SK-N-SH (cell line): Measurements from ENCODE around the gene PHIP. TPM values are rescaled to one million over a fixed set of nuclear protein-coding genes. Genes with fewer than 3 reads are reported as not detected.

Experiments used
- CTCF ChIA-PET: fragments of 300-600, 350-600 bp; formaldehyde crosslinking; extraction: SDS; loops from one replicate; lab custom pipeline; 2021; lab: Yijun Ruan, JAX
- POLR2A ChIA-PET: fragments of 350-600 bp; sonication (Branson Sonifier 250); formaldehyde crosslinking; extraction: SDS; loops from one replicate; lab custom pipeline; 2020; ENCODE audit warnings: antibody characterized with exemption, inconsistent platforms; lab: Yijun Ruan, JAX
- DNase-seq: peaks from one replicate; pipeline ENCODE4 v3.0.0; 2012
- H2AFZ ChIP-seq: fragments of 200-600 bp; sonication (generic); 2 replicates; pipeline ENCODE4 v1.8.1; 2016; ENCODE audit warnings: antibody characterized with exemption, mild to moderate bottlenecking, low read depth
- H3F3A ChIP-seq: fragments of 200-600 bp; sonication (generic); replicated peaks from 2 replicates; pipeline ENCODE3; 2016; ENCODE audit warnings: antibody characterized with exemption, mild to moderate bottlenecking; ENCODE audit not compliant: insufficient read depth
- H3K27ac ChIP-seq, 2 experiments: fragments of 200-500 bp in 1 of 2; fragments of 200-600 bp in 1 of 2; sonication (Bioruptor generic) in 1 of 2; sonication (generic), shearing (Covaris generic) in 1 of 2; 2 replicates each; pipeline versions ENCODE4 v1.5.1 to v1.6.1; 2014 to 2016; ENCODE audit warnings: low read depth in 2 of 2, inconsistent platforms in 1 of 2, low read length in 1 of 2, mild to moderate bottlenecking in 1 of 2, mixed read lengths in 1 of 2
- H3K27me3 ChIP-seq: fragments of 200-600 bp; sonication (generic), shearing (Covaris generic); 2 replicates; pipeline ENCODE4 v1.6.1; 2016; ENCODE audit warnings: mixed run types; ENCODE audit not compliant: insufficient read depth
- H3K36me3 ChIP-seq, 2 experiments: fragments of 200-500 bp in 1 of 2; fragments of 200-600 bp in 1 of 2; sonication (Bioruptor generic) in 1 of 2; sonication (generic) in 1 of 2; replicated peaks in 1 of 2; 2 replicates each; pipeline versions ENCODE3 to v1.5.1; 2014 to 2016; ENCODE audit warnings: low read length in 1 of 2, mild to moderate bottlenecking in 1 of 2; ENCODE audit not compliant: insufficient read depth in 2 of 2, control insufficient read depth in 1 of 2
- H3K4me1 ChIP-seq, 2 experiments: fragments of 200-500 bp in 1 of 2; fragments of 200-600 bp in 1 of 2; sonication (Bioruptor generic) in 1 of 2; sonication (generic), shearing (Covaris generic) in 1 of 2; 2 replicates each; pipeline versions ENCODE4 v1.5.1 to v1.6.1; 2014 to 2016; ENCODE audit warnings: low read depth in 1 of 2, low read length in 1 of 2, mixed run types in 1 of 2; ENCODE audit not compliant: insufficient read depth in 2 of 2, control insufficient read depth in 1 of 2
- H3K4me2 ChIP-seq: fragments of 200-600 bp; sonication (generic), shearing (Covaris generic); 2 replicates; pipeline ENCODE4 v1.6.1; 2017; ENCODE audit warnings: mixed run types
- H3K4me3 ChIP-seq, 2 experiments: fragments of 200-500 bp in 1 of 2; fragments of 200-600 bp in 1 of 2; sonication (Bioruptor generic) in 1 of 2; sonication (generic), shearing (Covaris generic) in 1 of 2; 2 replicates each; pipeline versions ENCODE4 v1.5.1 to v1.8.1; 2014 to 2016; ENCODE audit warnings: low read depth in 2 of 2, inconsistent platforms in 1 of 2, low read length in 1 of 2, mild to moderate bottlenecking in 1 of 2, mixed read lengths in 1 of 2, moderate library complexity in 1 of 2
- H3K79me2 ChIP-seq: fragments of 200-600 bp; sonication (generic); 2 replicates; pipeline ENCODE4 v1.8.1; 2017; ENCODE audit warnings: mild to moderate bottlenecking; ENCODE audit not compliant: insufficient read depth
- H3K9ac ChIP-seq: fragments of 200-600 bp; sonication (generic); 2 replicates; pipeline ENCODE4 v1.6.1; 2017; ENCODE audit warnings: mixed run types
- H3K9me2 ChIP-seq: fragments of 200-600 bp; sonication (generic); 2 replicates; pipeline ENCODE4 v1.6.1; 2017; ENCODE audit warnings: mixed run types
- H3K9me3 ChIP-seq: fragments of 200-600 bp; sonication (generic); 2 replicates; pipeline ENCODE4 v1.6.1; 2017; ENCODE audit warnings: mixed run types, mild to moderate bottlenecking, moderate library complexity
- H4K20me1 ChIP-seq: fragments of 200-600 bp; sonication (generic); 2 replicates; pipeline ENCODE4 v1.6.1; 2017; ENCODE audit warnings: mild to moderate bottlenecking, mixed run types; ENCODE audit not compliant: insufficient read depth
- CHD2 ChIP-seq: fragments of 150-350 bp; IDR thresholded peaks from 2 replicates; pipeline ENCODE4 v1.6.1; 2018; ENCODE audit warnings: low read length; ENCODE audit not compliant: partially characterized antibody
- CTCF ChIP-seq: fragments of 200-600 bp; sonication (generic); IDR thresholded peaks from 2 replicates; pipeline ENCODE4 v1.6.1; 2017; ENCODE audit warnings: antibody characterized with exemption, mild to moderate bottlenecking, moderate library complexity
- EZH2phosphoT487 ChIP-seq: fragments of 200-600 bp; sonication (generic); IDR thresholded peaks from 2 replicates; pipeline ENCODE4 v1.6.1; 2017; ENCODE audit warnings: low read depth, mixed run types, mild to moderate bottlenecking, antibody characterized with exemption, moderate library complexity, borderline replicate concordance
- FOSL2 ChIP-seq: IDR thresholded peaks from 2 replicates; pipeline ENCODE4 v1.4.0; 2012; ENCODE audit warnings: low read depth, mild to moderate bottlenecking, moderate library complexity, borderline replicate concordance
- GABPA ChIP-seq: IDR thresholded peaks from 2 replicates; pipeline ENCODE4 v1.4.0; 2012; ENCODE audit warnings: low read depth, mild to moderate bottlenecking
- IRF3 ChIP-seq: fragments of 150-350 bp; IDR thresholded peaks from 2 replicates; pipeline ENCODE4 v1.6.1; 2016; ENCODE audit warnings: mild to moderate bottlenecking, low read depth, low read length
- MEF2A ChIP-seq: IDR thresholded peaks from 2 replicates; pipeline ENCODE4 v1.4.0; 2012; ENCODE audit warnings: low read depth, borderline replicate concordance
- MXI1 ChIP-seq: IDR thresholded peaks from 2 replicates; pipeline ENCODE4 v1.6.1; 2012; ENCODE audit warnings: mild to moderate bottlenecking, low read depth, low read length, improper control_type of control experiment
- NFIC ChIP-seq: IDR thresholded peaks from 2 replicates; pipeline ENCODE4 v1.4.0; 2012; ENCODE audit warnings: borderline replicate concordance
- PBX3 ChIP-seq: IDR thresholded peaks from 2 replicates; pipeline ENCODE4; 2012
- POLR2AphosphoS5 ChIP-seq: IDR thresholded peaks from 2 replicates; pipeline ENCODE4 v1.6.1; 2012; ENCODE audit warnings: low read depth, low read length
- RAD21 ChIP-seq: IDR thresholded peaks from 2 replicates; pipeline ENCODE4 v1.6.1; 2012; ENCODE audit warnings: mild to moderate bottlenecking, low read length
- RXRA ChIP-seq: IDR thresholded peaks from 2 replicates; pipeline ENCODE4 v1.4.0; 2012; ENCODE audit warnings: low read depth, mild to moderate bottlenecking, borderline replicate concordance
- TAF1 ChIP-seq: IDR thresholded peaks from 2 replicates; pipeline ENCODE4 v1.6.1; 2012; ENCODE audit warnings: low read depth, mild to moderate bottlenecking, low read length, moderate library complexity, borderline replicate concordance
- TEAD4 ChIP-seq: IDR thresholded peaks from 2 replicates; pipeline ENCODE4 v1.4.0; 2012; ENCODE audit warnings: mild to moderate bottlenecking, borderline replicate concordance; ENCODE audit not compliant: insufficient read depth
- USF2 ChIP-seq: fragments of 150-350 bp; IDR thresholded peaks from 2 replicates; pipeline ENCODE4 v1.6.1; 2017; ENCODE audit warnings: antibody characterized with exemption, low read length, low read depth, borderline replicate concordance
- ZBTB33 ChIP-seq: IDR thresholded peaks from 2 replicates; pipeline ENCODE4 v1.4.0; 2012; ENCODE audit warnings: low read depth, borderline replicate concordance
- WGBS: methylation state at CpG from one replicate; pipeline ENCODE4 v1.1.6; 2017; ENCODE audit warnings: low lambda C conversion rate; 5-methylcytosine and 5-hydroxymethylcytosine counted together
- polyA plus RNA-seq, 3 experiments: library from polyadenylated mRNA; depleted of rRNA; stranded (reverse); fragments of >200 nt; gene quantifications; 2 replicates each; pipeline ENCODE4 v1.2.3, GENCODE V29; 2012

PHIP gene
- polyA plus RNA-seq, 1 of the 3 experiments (the other 2 are of a cell fraction): 1.7 TPM

- Histone ChIP-seq H3K27me3 (no peaks in the 10 kb centered on the region), H3K4me1 (peaks cover 0 to 13% of the 10 kb centered on the region in 2 experiments; a peak in 2 of 4 replicates), H3K9ac (peak overlapping the region; percentile 97), H4K20me1 (no peaks in the 10 kb centered on the region), H3F3A (peaks cover 10% of the 10 kb centered on the region), H3K36me3 (peaks cover 0 to 3% of the 10 kb centered on the region in 2 experiments), H3K79me2 (peaks cover 40% of the 10 kb centered on the region), H3K27ac (peak overlapping the region; percentile 95 to 99), H2AFZ (peak overlapping the region; percentile 95), H3K9me2 (no peaks in the 10 kb centered on the region), H3K4me3 (peak overlapping the region; percentile 82 to 92), H3K9me3 (no peaks in the 10 kb centered on the region), H3K4me2 (peak overlapping the region; percentile 83; the same call in 1 of the 2 replicates)
- ChIA-PET POLR2A (interaction anchor here (0.6 to 1.5 kb wide), 3 partner anchors 459 to 733 kb away, joined by 3 to 8 read pairs (median 5); partner anchors contain the start of gene LCA5), CTCF (interaction anchor here (1.1 to 1.5 kb wide), 3 partner anchors 493 to 792 kb away, joined by 4 read pairs; no protein-coding TSS in a partner anchor)
- 1% methylated on average over 14 of the region's 49 CpGs for WGBS
- peak; percentile 78 for DNase-seq
- no peak for TF ChIP-seq TAF1
- TF ChIP-seq ZBTB33: no peak
- no peak for TF ChIP-seq RXRA
- no peak for TF ChIP-seq TEAD4
- TF ChIP-seq FOSL2: no peak
- TF ChIP-seq CTCF: no peak
- no peak for TF ChIP-seq USF2
- no peak for TF ChIP-seq IRF3
- no peak for TF ChIP-seq EZH2phosphoT487
- TF ChIP-seq MXI1: no peak
- TF ChIP-seq POLR2AphosphoS5: no peak
- no peak for TF ChIP-seq CHD2
- no peak for TF ChIP-seq RAD21
- no peak for TF ChIP-seq NFIC
- TF ChIP-seq GABPA: no peak
- TF ChIP-seq PBX3: no peak
- no peak for TF ChIP-seq MEF2A
Measured at GRCh38 chr6:79077715-79078074, 359 bp downstream of the PHIP start.
